A673 (cell line): ENCODE measurements around the gene KCNB1.

Source experiments
- CTCF ChIP-seq: fragments of 300-800, 200-600 bp; sonication (generic); conservative IDR thresholded peaks from 2 replicates; pipeline ENCODE4 v1.5.1; 2017; ENCODE audit warnings: low read depth, mild to moderate bottlenecking, antibody characterized with exemption, low read length, moderate library complexity, mixed read lengths
- EZH2 ChIP-seq: fragments of 200-600 bp; sonication (generic); IDR thresholded peaks from 2 replicates; pipeline ENCODE4 v1.6.1; 2017; ENCODE audit warnings: borderline replicate concordance, low read depth, mild to moderate bottlenecking, mixed read lengths, antibody characterized with exemption, low read length; ENCODE audit not compliant: poor library complexity, severe bottlenecking

- TF ChIP-seq EZH2 (no peak), CTCF (no peak)
These were observed 78.0 kb downstream of the KCNB1 start for GRCh38 chr20:49404461-49404860.
